Mucosa of descending colon (tissue), 3 donors: ENCODE data around the gene TJP1. TPM values are rescaled to one million over a fixed set of nuclear protein-coding genes. Genes with fewer than 3 reads are reported as not detected.

Source experiments
- ATAC-seq: fragments of 200-7000 bp; cut with Tn5 transposase; one replicate; pipeline ENCODE4 v1.9.1; 2020; ENCODE audit warnings: mild to moderate bottlenecking, moderate library complexity
- DNase-seq, 3 donors: peaks; one replicate each; pipeline ENCODE4 v3.0.0-alpha.2; 2020
- H3K36me3 ChIP-seq: fragments of 200-600 bp; one replicate; pipeline ENCODE4 v1.8.0; 2021; ENCODE audit warnings: low read depth, mild to moderate bottlenecking
- H3K4me1 ChIP-seq: fragments of 200-600 bp; one replicate; pipeline ENCODE4 v1.8.0; 2021; ENCODE audit warnings: low read depth, mild to moderate bottlenecking
- H3K4me3 ChIP-seq: fragments of 200-600 bp; one replicate; pipeline ENCODE4 v1.8.0; 2021; ENCODE audit warnings: mild to moderate bottlenecking
- H3K9me3 ChIP-seq: fragments of 200-600 bp; one replicate; pipeline ENCODE4 v1.8.0; 2021; ENCODE audit warnings: mild to moderate bottlenecking
- intact Hi-C, 2 donors: fragments of 100-400 bp; cut with DNase I in 1 of 2; cut with micrococcal nuclease in 1 of 2; formaldehyde crosslinking; loops; one replicate each; pipeline versions ENCODE4 v1.11.0 to v1.11.1; 2022; cut with DNase I, micrococcal nuclease
- total RNA-seq, 3 donors: library from RNA; stranded (reverse); fragmentation: NEBNext Ultra II Directional in 2 of 3; extraction: Animal tissue kit (Norgen Biotek cat#: 25700) in 2 of 3; gene quantifications; one replicate each; pipeline versions ENCODE4 v1.2.1 to v1.2.4, GENCODE V29; 2021 to 2023
- TF ChIP-seq, protein P1 (sequence below): fragments of 200-600 bp; IDR thresholded peaks from one replicate; pipeline ENCODE4 v1.8.0; 2022; ENCODE audit warnings: antibody characterized with exemption, mild to moderate bottlenecking
- donor health status: DM: no; HTN: no; CAD: no; lungs with moderate emphysema.
- donor health status: DM: no; HTN: no; CAD: no.
- donor health status: DM: no; HTN: yes; CAD: no.

Gene TJP1
- total RNA-seq, 3 donors from 2014 or later: 78.8 to 129 (median 86.9) TPM

DNA sequence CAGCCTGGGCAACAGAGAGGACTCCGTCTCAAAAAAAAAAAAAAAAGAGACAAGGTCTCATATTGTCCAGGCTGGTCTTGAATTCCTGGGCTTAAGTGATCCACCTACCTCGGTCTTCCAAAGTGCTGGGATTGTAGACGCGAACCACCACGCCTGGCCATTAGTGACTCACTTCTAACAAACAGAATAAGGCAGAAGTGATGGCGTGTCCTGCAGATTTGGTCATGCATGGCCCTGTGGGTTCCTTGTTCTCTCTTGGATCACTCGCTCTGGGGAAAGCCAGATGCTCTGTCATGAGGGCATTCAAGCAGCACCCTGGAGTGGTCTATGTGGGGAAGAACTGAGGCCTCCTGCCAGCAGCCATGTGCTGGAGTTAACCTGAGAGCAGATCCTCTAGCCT is 27.4 kb upstream of the TJP1 start:
- peaks cover 3% of the 10 kb centered on the region for H3K9me3 ChIP-seq
- intact Hi-C loops: no loop called here
- H3K4me3 ChIP-seq: no peak overlapping the region
- no peak for DNase-seq
- ATAC-seq: no peak
- TF ChIP-seq, protein P1, sequence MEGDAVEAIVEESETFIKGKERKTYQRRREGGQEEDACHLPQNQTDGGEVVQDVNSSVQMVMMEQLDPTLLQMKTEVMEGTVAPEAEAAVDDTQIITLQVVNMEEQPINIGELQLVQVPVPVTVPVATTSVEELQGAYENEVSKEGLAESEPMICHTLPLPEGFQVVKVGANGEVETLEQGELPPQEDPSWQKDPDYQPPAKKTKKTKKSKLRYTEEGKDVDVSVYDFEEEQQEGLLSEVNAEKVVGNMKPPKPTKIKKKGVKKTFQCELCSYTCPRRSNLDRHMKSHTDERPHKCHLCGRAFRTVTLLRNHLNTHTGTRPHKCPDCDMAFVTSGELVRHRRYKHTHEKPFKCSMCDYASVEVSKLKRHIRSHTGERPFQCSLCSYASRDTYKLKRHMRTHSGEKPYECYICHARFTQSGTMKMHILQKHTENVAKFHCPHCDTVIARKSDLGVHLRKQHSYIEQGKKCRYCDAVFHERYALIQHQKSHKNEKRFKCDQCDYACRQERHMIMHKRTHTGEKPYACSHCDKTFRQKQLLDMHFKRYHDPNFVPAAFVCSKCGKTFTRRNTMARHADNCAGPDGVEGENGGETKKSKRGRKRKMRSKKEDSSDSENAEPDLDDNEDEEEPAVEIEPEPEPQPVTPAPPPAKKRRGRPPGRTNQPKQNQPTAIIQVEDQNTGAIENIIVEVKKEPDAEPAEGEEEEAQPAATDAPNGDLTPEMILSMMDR: no peak
- no peaks in the 10 kb centered on the region for H3K4me1 ChIP-seq
- H3K36me3 ChIP-seq: no peaks in the 10 kb centered on the region

DNA sequence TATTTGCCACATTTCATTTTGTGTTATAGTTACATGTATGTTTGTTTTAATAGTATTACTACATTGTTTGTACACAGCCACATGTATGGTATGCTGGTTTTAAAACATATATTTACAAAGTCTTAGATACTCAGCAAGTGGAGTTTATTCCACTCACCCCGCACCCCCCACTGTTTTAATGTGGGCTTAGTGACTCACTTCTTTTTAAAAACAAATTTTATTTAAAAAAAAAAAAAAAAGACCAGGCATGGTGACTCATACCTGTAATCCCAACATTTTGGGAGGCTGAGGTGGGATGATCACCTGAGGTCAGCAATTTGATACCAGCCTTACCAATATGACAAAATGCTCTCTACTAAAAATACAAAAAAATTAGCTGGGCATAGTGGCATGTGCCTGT is 26.9 kb upstream of the TJP1 start:
- intact Hi-C loops: no loop called here
- no peak overlapping the region for H3K4me3 ChIP-seq

DNA sequence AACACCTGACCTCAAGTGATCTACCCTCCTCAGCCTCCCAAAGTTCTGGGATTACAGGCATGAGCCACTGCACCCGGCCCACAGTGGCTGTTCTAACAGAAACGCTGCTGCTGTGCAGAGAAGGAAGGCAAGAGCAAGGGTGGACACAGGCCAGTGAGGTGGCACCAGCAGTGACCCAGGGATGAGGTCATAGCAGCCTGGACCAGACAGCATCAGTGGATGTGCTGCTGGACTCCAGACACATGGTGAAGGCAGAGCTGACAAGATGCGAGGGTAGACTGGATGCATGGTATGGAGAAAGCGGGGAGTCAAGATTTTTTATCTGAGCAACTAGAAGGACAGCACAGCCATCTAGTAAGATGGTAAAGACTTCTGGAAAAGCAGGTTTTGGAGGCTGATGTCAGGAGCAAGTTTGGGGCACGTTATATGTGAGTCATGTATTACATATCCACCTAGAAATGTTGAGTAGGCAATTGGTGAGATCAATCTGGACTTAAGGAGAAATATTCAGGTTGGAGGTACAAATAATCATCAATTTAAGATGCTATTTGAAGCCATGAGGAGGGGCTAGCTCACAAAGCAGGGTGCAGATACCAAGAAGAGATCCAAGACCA is 22.1 kb upstream of the TJP1 start:
- Histone ChIP-seq H3K4me1 (no peaks in the 10 kb centered on the region), H3K4me3 (no peak overlapping the region), H3K9me3 (peaks cover 3% of the 10 kb centered on the region), H3K36me3 (no peaks in the 10 kb centered on the region)
- no peak for DNase-seq
- intact Hi-C loops: no loop called here
- TF ChIP-seq, protein P1: no peak
- ATAC-seq: no peak

More for the DNA sequence above, 26.9 kb upstream of the TJP1 start:
- H3K36me3 ChIP-seq: no peaks in the 10 kb centered on the region
- H3K4me1 ChIP-seq: no peaks in the 10 kb centered on the region
- peaks cover 3% of the 10 kb centered on the region for H3K9me3 ChIP-seq
- DNase-seq (no peak), ATAC-seq (no peak)
- TF ChIP-seq, protein P1: no peak

- TF ChIP-seq, protein P1: no peak
- H3K9me3 ChIP-seq: no peaks in the 10 kb centered on the region
- H3K4me3 ChIP-seq: no peak overlapping the region
- intact Hi-C loops: no loop called here
- no peaks in the 10 kb centered on the region for H3K4me1 ChIP-seq
- no peak for ATAC-seq
- no peak for DNase-seq
- no peaks in the 10 kb centered on the region for H3K36me3 ChIP-seq
Measured at GRCh38 chr15:29842290-29842689, 20.0 kb upstream of the TJP1 start.

DNA sequence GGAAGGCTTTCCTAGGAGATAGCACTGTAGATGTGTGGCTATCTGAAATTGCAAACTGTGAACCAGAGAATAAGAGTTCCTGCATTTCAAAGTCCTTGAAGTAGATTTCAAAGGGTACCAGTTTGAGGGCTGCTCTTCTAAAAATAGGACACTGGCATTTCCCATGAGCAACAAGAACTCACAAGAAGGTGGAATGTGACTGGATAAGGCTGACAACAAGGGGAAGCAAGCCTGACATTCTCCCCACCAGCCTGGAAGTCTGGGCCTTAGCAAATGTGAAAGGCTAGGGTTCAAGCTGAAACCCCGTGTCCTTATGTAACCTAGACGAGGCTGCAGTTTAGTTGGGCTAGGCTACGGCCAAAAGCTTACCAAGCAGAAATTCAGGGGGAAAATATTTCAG is 18.7 kb upstream of the TJP1 start:
- H3K36me3 ChIP-seq: no peaks in the 10 kb centered on the region
- no peaks in the 10 kb centered on the region for H3K9me3 ChIP-seq
- H3K4me3 ChIP-seq: no peak overlapping the region
- no peaks in the 10 kb centered on the region for H3K4me1 ChIP-seq
- intact Hi-C loops: no loop called here
- ATAC-seq (no peak), DNase-seq (no peak)
- TF ChIP-seq, protein P1: no peak

GRCh38 chr15:29840054-29840453 is 17.8 kb upstream of the TJP1 start:
- no peaks in the 10 kb centered on the region for H3K9me3 ChIP-seq
- no peaks in the 10 kb centered on the region for H3K36me3 ChIP-seq
- intact Hi-C loops: no loop called here
- H3K4me3 ChIP-seq: no peak overlapping the region
- no peaks in the 10 kb centered on the region for H3K4me1 ChIP-seq
- ATAC-seq (no peak), DNase-seq (no peak)
- TF ChIP-seq, protein P1: no peak
